Heart right ventricle (tissue), 16 donors: ENCODE measurements around the gene VARS2. TPM values are rescaled to one million over a fixed set of nuclear protein-coding genes. Genes with fewer than 3 reads are reported as not detected.
A peak's percentile ranks its signal among the peaks of the same experiment; 100 is the strongest.

Source experiments
- ATAC-seq, 8 donors: fragments of 200-7000 bp; cut with Tn5 transposase; one replicate each; pipeline ENCODE4 v1.9.1; 2020; ENCODE audit warnings: mild to moderate bottlenecking in 8 of 8, moderate library complexity in 8 of 8, moderate number of reproducible peaks in 1 of 8
- DNase-seq, 2 donors: peaks; one replicate each; pipeline ENCODE4 v3.0.0-alpha.2; 2020
- H3K27ac ChIP-seq, 10 donors: fragments of 200-600 bp; sonication (generic) in 2 of 10; one replicate each; pipeline versions ENCODE4 v1.5.0 to v1.8.0; 2020 to 2022; ENCODE audit warnings: mild to moderate bottlenecking in 3 of 10
- H3K27me3 ChIP-seq, 7 donors: fragments of 200-600 bp; one replicate each; pipeline ENCODE4 v1.8.0; 2021 to 2022; ENCODE audit warnings: mild to moderate bottlenecking in 2 of 7
- H3K36me3 ChIP-seq, 9 donors: fragments of 200-600 bp; sonication (generic) in 1 of 9; one replicate each; pipeline versions ENCODE4 v1.5.0 to v1.8.0; 2020 to 2022; ENCODE audit warnings: mild to moderate bottlenecking in 2 of 9
- H3K4me1 ChIP-seq, 9 donors: fragments of 200-600 bp; sonication (generic) in 1 of 9; one replicate each; pipeline versions ENCODE4 v1.5.0 to v1.8.0; 2020 to 2022; ENCODE audit warnings: mild to moderate bottlenecking in 4 of 9
- H3K4me3 ChIP-seq, 10 donors: fragments of 200-600 bp; sonication (generic) in 2 of 10; one replicate each; pipeline versions ENCODE4 v1.5.0 to v1.8.0; 2020 to 2022; ENCODE audit warnings: mild to moderate bottlenecking in 7 of 10, moderate library complexity in 2 of 10
- H3K9me3 ChIP-seq, 11 donors: fragments of 200-600 bp in 10 of 11; sonication (generic) in 2 of 11; one replicate each; pipeline versions ENCODE4 v1.5.0 to v1.8.0; 2013 to 2022; ENCODE audit warnings: mild to moderate bottlenecking in 2 of 11, control low read depth in 1 of 11, moderate library complexity in 1 of 11
- CTCF ChIP-seq, 9 donors: fragments of 200-600 bp; sonication (generic) in 2 of 9; IDR thresholded peaks; one replicate each; pipeline versions ENCODE4 v1.5.0 to v1.8.0; 2021 to 2022; ENCODE audit warnings: antibody characterized with exemption in 9 of 9, mild to moderate bottlenecking in 5 of 9, moderate library complexity in 1 of 9
- WGBS, 2 donors: extraction: QIAGEN DNeasy Blood & Tissue Kit; methylation state at CpG; one replicate each; pipeline ENCODE4 v1.1.7; 2013; ENCODE audit warnings: inconsistent platforms in 1 of 2; 5-methylcytosine and 5-hydroxymethylcytosine counted together
- intact Hi-C, 10 donors: fragments of 100-400 bp; cut with DNase I; formaldehyde crosslinking; loops; one replicate each; pipeline versions ENCODE4 v1.11.1 to v1.14.2; 2022
- polyA plus RNA-seq, 2 donors: library from polyadenylated mRNA; stranded (reverse); fragments of 200-250 nt; gene quantifications; one replicate each; pipeline ENCODE4 v1.2.3, GENCODE V29; 2013
- total RNA-seq, 10 donors: library from RNA; stranded (reverse); fragmentation: NEBNext Ultra II Directional in 3 of 10; extraction: Animal tissue kit (Norgen Biotek cat#: 25700) in 3 of 10; gene quantifications; one replicate each; pipeline versions ENCODE4 v1.2.1 to v1.2.4, GENCODE V29; 2021 to 2023
- donor health status: Arrhythmogenic right ventricular cardiomyopathy.
- donor health status: ischemic (EF 13 %, LVEDD 7.1; RV severe dilation, severe dysfunction).
- donor health status: healthy with polysubstance abuse.
- donor health status: DM: no; HTN: yes; CAD: no.
- donor health status: DM: no; HTN: no; CAD: no.
- donor health status: ischemic (EF 25% LVEDD 6.9; RV normal size, moderate dysfunction).
- donor health status: ischemic (EF 25% LVEDD 5.7; RV mildly dilated, moderate dysfunction).
- donor health status: healthy.
- donor health status: DM: yes; HTN: yes; CAD: no.
- donor health status: Ischemic cardiomyopathy.
- donor health status: ischemic (EF 35%, LVEDD 5.7; RV mildly dilated, moderate dysfunction).
- donor health status: nonischemic (EF 11% LVEDD 7.7; RV severe dilation, severe dysfunction).
- donor health status: DM: yes; HTN: yes; CAD: no.
- donor health status: PGD.
- donor health status: ischemic (EF 29% LVEDD 5.4; RV normal size, mild dysfunction).
- donor health status: nonischemic (EF 23%, LVEDD 6.1; RV moderate dilation, normal function).

VARS2 gene
- total and polyA plus RNA-seq, 12 donors = 9.3 to 28.4 (median 22.5) TPM

DNA sequence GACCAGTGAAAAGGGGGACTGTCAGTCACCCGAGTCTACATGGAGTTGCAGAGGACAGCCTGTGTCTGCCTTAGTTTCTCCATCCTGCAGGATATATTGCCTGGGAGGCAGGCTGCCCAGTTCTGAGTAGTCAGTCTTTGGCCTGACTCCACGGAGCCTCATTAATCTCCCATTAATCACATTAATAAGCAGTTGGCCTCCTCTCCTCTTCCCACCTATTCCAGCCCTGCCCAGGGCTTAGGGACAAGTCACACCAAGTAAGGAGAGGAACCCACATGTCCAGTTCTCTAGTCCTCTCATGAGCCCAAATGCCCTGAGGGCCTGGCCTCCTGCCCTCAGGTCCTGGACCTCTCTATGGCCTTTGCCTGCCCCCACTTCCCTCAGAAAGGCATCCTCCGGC, 25.4 kb downstream of the VARS2 start:
- no peaks in the 10 kb centered on the region for H3K36me3 ChIP-seq
- H3K27ac ChIP-seq = no peak overlapping the region
- TF ChIP-seq CTCF (IDR thresholded peaks at IDR 0.05) = no peak
- 53 to 85% methylated on average over 3 of the region's 3 CpGs for WGBS, 2 donors
- DNase-seq (no peak), ATAC-seq (no peak)
- intact Hi-C loops = loop anchor here in 1 of 10 donors (5.0 kb wide), 1 partner anchor 98 kb away; no protein-coding TSS in a partner anchor
- no peaks in the 10 kb centered on the region for H3K9me3 ChIP-seq
- H3K4me3 ChIP-seq = no peak overlapping the region
- peaks cover 0 to 28% (median 9%) of the 10 kb centered on the region in 7 donors for H3K27me3 ChIP-seq
- H3K4me1 ChIP-seq = peaks cover 0 to 13% (median 7%) of the 10 kb centered on the region in 9 donors

GRCh38 chr6:30940361-30940986, 26.4 kb downstream of the VARS2 start, which contains the start of gene MUCL3:
Gene MUCL3, plus strand, starts transcription at chr6:30940973. Its CDS starts 27 bp downstream, at chr6:30941000.
- ATAC-seq (no peak), DNase-seq (no peak)
- peaks cover 0 to 13% (median 7%) of the 10 kb centered on the region in 9 donors for H3K4me1 ChIP-seq
- H3K27ac ChIP-seq = no peak within 1 kb of the TSS
- intact Hi-C loops = loop anchor here in 2 of 10 donors (5.0 to 10.0 kb wide), 2 partner anchors 102 to 104 kb away; no protein-coding TSS in a partner anchor
- no peak for TF ChIP-seq CTCF (IDR thresholded peaks at IDR 0.05)
- H3K9me3 ChIP-seq = no peaks in the 10 kb centered on the region
- no peaks in the 10 kb centered on the region for H3K36me3 ChIP-seq
- peaks cover 0 to 36% (median 9%) of the 10 kb centered on the region in 7 donors for H3K27me3 ChIP-seq
- H3K4me3 ChIP-seq = no peak within 1 kb of the TSS
- 65 to 73% methylated on average over 16 of the region's 16 CpGs for WGBS, 2 donors

- no peaks in the 10 kb centered on the region for H3K9me3 ChIP-seq
These were observed 28.5 kb downstream of the VARS2 start for GRCh38 chr6:30942338-30943060.

More at GRCh38 chr6:30942338-30943060, 28.5 kb downstream of the VARS2 start:
- peaks cover 0 to 36% (median 9%) of the 10 kb centered on the region in 7 donors for H3K27me3 ChIP-seq
- H3K27ac ChIP-seq = no peak overlapping the region
- H3K4me3 ChIP-seq = no peak overlapping the region
- peak in 7 of 9 donors; percentile 12 to 53 (median 42) for TF ChIP-seq CTCF (IDR thresholded peaks at IDR 0.05)
- WGBS, 2 donors = 11 to 14% methylated on average over 15 of the region's 15 CpGs
- DNase-seq (peak; percentile 64 to 71), ATAC-seq (peak; percentile 65 to 93 (median 86))
- intact Hi-C loops = loop anchor here in 2 of 10 donors (5.0 to 10.0 kb wide), 2 partner anchors 100 to 102 kb away; no protein-coding TSS in a partner anchor
- no peaks in the 10 kb centered on the region for H3K36me3 ChIP-seq
- H3K4me1 ChIP-seq = peaks cover 0 to 13% (median 7%) of the 10 kb centered on the region in 9 donors
